OCI-LY7 (cell line): ENCODE data around the gene FCN1. TPM values are rescaled to one million over a fixed set of nuclear protein-coding genes. Genes with fewer than 3 reads are reported as not detected.
A peak's percentile ranks its signal among the peaks of the same experiment; 100 is the strongest.

ENCODE experiments used
- BruUV-seq: library from RNA; stranded (reverse); fragments of 400-500 nt; replicated peaks from 2 replicates; lab custom pipeline; 2021; lab: Mats Ljungman, UMichigan
- CTCF ChIA-PET: fragments of 300-600 bp; sonication (Branson Sonifier 250); formaldehyde crosslinking; loops from one replicate; lab custom pipeline; 2022; ENCODE audit warnings: antibody characterized with exemption; ENCODE audit not compliant: unreplicated experiment; lab: Charles Lee
- POLR2A ChIA-PET: fragments of 300-600 bp; sonication (Branson Sonifier 250); formaldehyde crosslinking; loops from one replicate; lab custom pipeline; 2022; ENCODE audit warnings: antibody characterized with exemption; lab: Charles Lee
- DNase-seq: peaks from one replicate; pipeline ENCODE4 v3.0.0-alpha.2; 2015; ENCODE audit warnings: low spot score
- H2AFZ ChIP-seq: fragments of 200-600 bp; sonication (generic), shearing (Covaris generic); 2 replicates; pipeline ENCODE4 v1.6.1; 2014; ENCODE audit warnings: mild to moderate bottlenecking, antibody characterized with exemption, low read length, moderate library complexity
- H3K27ac ChIP-seq: fragments of 200-600 bp; sonication (generic); 2 replicates; pipeline ENCODE4 v1.5.1; 2014; ENCODE audit warnings: mixed run types, low read depth, mild to moderate bottlenecking, moderate library complexity, low read length, inconsistent platforms; ENCODE audit not compliant: poor library complexity, severe bottlenecking
- H3K36me3 ChIP-seq: fragments of 200-600 bp; sonication (generic); 2 replicates; pipeline ENCODE4 v1.6.1; 2014; ENCODE audit warnings: mild to moderate bottlenecking, antibody characterized with exemption, low read length, moderate library complexity, mixed read lengths; ENCODE audit not compliant: insufficient read depth
- H3K4me1 ChIP-seq: fragments of 200-600 bp; sonication (generic); 2 replicates; pipeline ENCODE4 v1.5.1; 2014; ENCODE audit warnings: mild to moderate bottlenecking, low read length; ENCODE audit not compliant: insufficient read depth, poor library complexity, severe bottlenecking
- H3K4me2 ChIP-seq: fragments of 200-600 bp; sonication (generic); 2 replicates; pipeline ENCODE4 v1.6.1; 2014; ENCODE audit warnings: mild to moderate bottlenecking, low read length
- H3K4me3 ChIP-seq: fragments of 200-600 bp; sonication (generic); 2 replicates; pipeline ENCODE4 v1.5.1; 2014; ENCODE audit warnings: mild to moderate bottlenecking, low read depth, low read length; ENCODE audit not compliant: poor library complexity, severe bottlenecking
- H3K79me2 ChIP-seq: fragments of 200-600 bp; sonication (generic); 2 replicates; pipeline ENCODE4 v1.6.1; 2016; ENCODE audit warnings: low read depth, mild to moderate bottlenecking, low read length, moderate library complexity, mixed read lengths; ENCODE audit not compliant: insufficient read depth
- H3K9me2 ChIP-seq: fragments of 200-600 bp; sonication (generic); 2 replicates; pipeline ENCODE4 v1.6.1; 2016; ENCODE audit warnings: mild to moderate bottlenecking, low read length, mixed read lengths; ENCODE audit not compliant: insufficient read depth
- H3K9me3 ChIP-seq: fragments of 200-600 bp; sonication (generic); 2 replicates; pipeline ENCODE4 v1.6.1; 2014; ENCODE audit warnings: mild to moderate bottlenecking, mixed run types, low read length, mixed read lengths
- H4K20me1 ChIP-seq: fragments of 200-600 bp; sonication (generic); 2 replicates; pipeline ENCODE4 v1.6.1; 2014; ENCODE audit warnings: mild to moderate bottlenecking, antibody characterized with exemption, low read length, moderate library complexity, mixed read lengths; ENCODE audit not compliant: insufficient read depth
- CTCF ChIP-seq: fragments of 200-600 bp; sonication (generic); conservative IDR thresholded peaks from 2 replicates; pipeline ENCODE4 v1.5.1; 2014; ENCODE audit warnings: mild to moderate bottlenecking, antibody characterized with exemption, low read length, moderate library complexity, mixed read lengths
- EZH2phosphoT487 ChIP-seq: fragments of 200-600 bp; sonication (generic); IDR thresholded peaks from 2 replicates; pipeline ENCODE4 v1.6.1; 2018; ENCODE audit warnings: low read depth, borderline replicate concordance, mild to moderate bottlenecking, mixed run types, antibody characterized with exemption, low read length, moderate library complexity, mixed read lengths
- intact Hi-C: fragments of 100-400 bp; cut with micrococcal nuclease; formaldehyde crosslinking; loops from one replicate; pipeline ENCODE4 v1.10.0; 2022; ENCODE audit not compliant: unreplicated experiment
- total RNA-seq, 2 experiments: library from RNA; depleted of rRNA in 1 of 2; stranded (reverse); fragments of >200 nt in 1 of 2; shearing (Covaris generic) in 1 of 2; gene quantifications; 2 replicates each; pipeline ENCODE4 v1.2.3, GENCODE V29; 2014 to 2022

Gene FCN1
- total RNA-seq, 2 experiments from 2014 or later, result 0.19 to 0.30 TPM

GRCh38 chr9:134932171-134932570, 14.5 kb upstream of the FCN1 start:
- peak overlapping the region; percentile 87 for H3K4me2 ChIP-seq
- ChIA-PET POLR2A (interaction anchor here (1.5 kb wide), 1 partner anchor 229 kb away, joined by 3 read pairs; no protein-coding TSS in a partner anchor), CTCF (no interaction called here)
- no peaks in the 10 kb centered on the region for H3K9me3 ChIP-seq
- H3K36me3 ChIP-seq, result no peaks in the 10 kb centered on the region
- peak overlapping the region; percentile 68 for H3K4me3 ChIP-seq
- no peaks in the 10 kb centered on the region for H3K9me2 ChIP-seq
- no TSS peak for BruUV-seq
- intact Hi-C loops, result loop anchor here (5.0 kb wide), 1 partner anchor 165 kb away; no protein-coding TSS in a partner anchor
- peaks cover 90% of the 10 kb centered on the region for H3K4me1 ChIP-seq
- DNase-seq, result no peak
- H3K79me2 ChIP-seq, result peaks cover 10% of the 10 kb centered on the region
- H3K27ac ChIP-seq, result peak overlapping the region; percentile 97
- no peak overlapping the region for H2AFZ ChIP-seq
- TF ChIP-seq CTCF (no peak), EZH2phosphoT487 (no peak)
- H4K20me1 ChIP-seq, result no peaks in the 10 kb centered on the region

- ChIA-PET POLR2A (interaction anchor here (0.9 to 2.0 kb wide), 5 partner anchors 8 to 72 kb away, joined by 4 to 13 read pairs (median 5); no protein-coding TSS in a partner anchor), CTCF (no interaction called here)
- DNase-seq, result peak; percentile 98
- intact Hi-C loops, result loop anchor here (2.0 to 5.0 kb wide), 2 partner anchors 62 to 163 kb away; no protein-coding TSS in a partner anchor
- Histone ChIP-seq H3K4me3 (peak overlapping the region; percentile 31), H2AFZ (no peak overlapping the region), H3K4me1 (peaks cover 72% of the 10 kb centered on the region), H4K20me1 (no peaks in the 10 kb centered on the region), H3K79me2 (peaks cover 10% of the 10 kb centered on the region), H3K9me3 (no peaks in the 10 kb centered on the region), H3K4me2 (peak overlapping the region; percentile 87), H3K27ac (peak overlapping the region; percentile 97), H3K36me3 (no peaks in the 10 kb centered on the region), H3K9me2 (no peaks in the 10 kb centered on the region)
- TF ChIP-seq CTCF (no peak), EZH2phosphoT487 (no peak)
- BruUV-seq, result no TSS peak
Measured at GRCh38 chr9:134930398-134930797, 12.7 kb upstream of the FCN1 start.
